Breast epithelium (tissue), 3 donors: ENCODE results near the gene TMEM163.

ENCODE experiments used
- CTCF ChIP-seq, 3 donors: fragments of 450-650 bp; IDR thresholded peaks; one replicate each; pipeline ENCODE4 v1.5.1; 2016 to 2017; ENCODE audit warnings: antibody characterized with exemption in 3 of 3, mild to moderate bottlenecking in 3 of 3, moderate library complexity in 3 of 3
- POLR2AphosphoS5 ChIP-seq, 3 donors: sonication (generic); formaldehyde crosslinking; IDR thresholded peaks; one replicate each; pipeline ENCODE4 v1.6.1; 2017; ENCODE audit warnings: antibody characterized with exemption in 3 of 3

- TF ChIP-seq CTCF (IDR thresholded peaks at IDR 0.05) (no peak), POLR2AphosphoS5 (IDR thresholded peaks at IDR 0.05) (no peak)
These were observed 52.9 kb downstream of the TMEM163 start for GRCh38 chr2:134665727-134666506.
